Prostate gland (tissue), 2 donors: Measurements from ENCODE around the gene DYTN.

ENCODE experiments used
- POLR2A ChIP-seq: fragments of 450-650 bp; IDR thresholded peaks from one replicate; pipeline ENCODE4 v1.6.1; 2016; ENCODE audit warnings: antibody characterized with exemption, mild to moderate bottlenecking
- POLR2AphosphoS5 ChIP-seq: sonication (generic); formaldehyde crosslinking; IDR thresholded peaks from one replicate; pipeline ENCODE4 v1.6.1; 2017; ENCODE audit warnings: antibody characterized with exemption
- TF ChIP-seq, protein P1 (sequence below), 4 experiments: fragments of 200-600 bp in 2 of 4; fragments of 450-650 bp in 2 of 4; sonication (generic) in 2 of 4; IDR thresholded peaks; 1 replicate in 3 of 4; 2 replicates in 1 of 4; pipeline ENCODE4 v1.5.1; 2016 to 2019; ENCODE audit warnings: antibody characterized with exemption in 4 of 4, mild to moderate bottlenecking in 2 of 4, moderate library complexity in 2 of 4

- TF ChIP-seq, protein P1, sequence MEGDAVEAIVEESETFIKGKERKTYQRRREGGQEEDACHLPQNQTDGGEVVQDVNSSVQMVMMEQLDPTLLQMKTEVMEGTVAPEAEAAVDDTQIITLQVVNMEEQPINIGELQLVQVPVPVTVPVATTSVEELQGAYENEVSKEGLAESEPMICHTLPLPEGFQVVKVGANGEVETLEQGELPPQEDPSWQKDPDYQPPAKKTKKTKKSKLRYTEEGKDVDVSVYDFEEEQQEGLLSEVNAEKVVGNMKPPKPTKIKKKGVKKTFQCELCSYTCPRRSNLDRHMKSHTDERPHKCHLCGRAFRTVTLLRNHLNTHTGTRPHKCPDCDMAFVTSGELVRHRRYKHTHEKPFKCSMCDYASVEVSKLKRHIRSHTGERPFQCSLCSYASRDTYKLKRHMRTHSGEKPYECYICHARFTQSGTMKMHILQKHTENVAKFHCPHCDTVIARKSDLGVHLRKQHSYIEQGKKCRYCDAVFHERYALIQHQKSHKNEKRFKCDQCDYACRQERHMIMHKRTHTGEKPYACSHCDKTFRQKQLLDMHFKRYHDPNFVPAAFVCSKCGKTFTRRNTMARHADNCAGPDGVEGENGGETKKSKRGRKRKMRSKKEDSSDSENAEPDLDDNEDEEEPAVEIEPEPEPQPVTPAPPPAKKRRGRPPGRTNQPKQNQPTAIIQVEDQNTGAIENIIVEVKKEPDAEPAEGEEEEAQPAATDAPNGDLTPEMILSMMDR (IDR thresholded peaks at IDR 0.05): no peak
- no peak for TF ChIP-seq POLR2A
- no peak for TF ChIP-seq POLR2AphosphoS5
These were observed 1.6 kb downstream of the DYTN start for GRCh38 chr2:206716623-206717022.
